ENCODE results near the gene DUOX2.
"Not testable (repeated sequence)": the region's sequence is repeated elsewhere in the genome, so short reads cannot be mapped to it uniquely, and the experiment has no call there.

The DUOX2 gene

DNA sequence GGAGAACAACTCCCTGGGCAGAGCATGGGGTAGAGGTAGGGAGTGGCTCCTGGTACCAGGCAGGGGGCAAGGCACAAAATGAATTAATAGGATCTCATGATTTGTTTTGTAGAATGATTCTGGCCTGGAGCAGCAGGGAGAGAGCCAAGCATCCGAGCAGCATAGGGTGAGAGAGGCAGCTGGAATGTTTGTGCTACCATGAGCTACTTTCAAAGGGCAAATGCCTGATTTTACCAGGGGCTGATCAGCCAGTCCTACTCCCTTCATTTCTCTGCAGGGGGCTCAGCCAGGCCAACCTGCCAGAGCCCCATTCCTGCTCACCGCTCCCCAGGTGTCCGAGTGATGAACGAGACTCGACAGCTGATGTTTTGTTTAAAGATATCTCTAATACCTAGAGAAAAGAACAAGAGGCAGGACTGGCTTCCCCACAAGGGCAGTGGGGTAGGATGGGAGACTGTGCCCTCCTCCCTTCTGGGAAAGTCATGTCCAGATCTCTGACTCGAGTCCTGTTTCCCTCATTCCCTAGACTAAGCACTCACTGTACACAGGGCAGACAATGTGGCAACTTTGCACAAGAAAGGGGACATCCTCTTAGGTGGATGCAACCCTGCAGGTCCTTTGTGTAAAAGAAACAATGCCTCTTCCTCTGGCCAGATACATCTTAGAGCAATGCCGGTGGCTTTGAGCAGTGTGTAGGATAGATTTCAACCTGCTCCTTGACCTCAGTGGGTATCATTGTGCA is 12.9 kb downstream of the DUOX2 start:
- DNase-seq (ENCODE audit: low read depth): no peak

DNA sequence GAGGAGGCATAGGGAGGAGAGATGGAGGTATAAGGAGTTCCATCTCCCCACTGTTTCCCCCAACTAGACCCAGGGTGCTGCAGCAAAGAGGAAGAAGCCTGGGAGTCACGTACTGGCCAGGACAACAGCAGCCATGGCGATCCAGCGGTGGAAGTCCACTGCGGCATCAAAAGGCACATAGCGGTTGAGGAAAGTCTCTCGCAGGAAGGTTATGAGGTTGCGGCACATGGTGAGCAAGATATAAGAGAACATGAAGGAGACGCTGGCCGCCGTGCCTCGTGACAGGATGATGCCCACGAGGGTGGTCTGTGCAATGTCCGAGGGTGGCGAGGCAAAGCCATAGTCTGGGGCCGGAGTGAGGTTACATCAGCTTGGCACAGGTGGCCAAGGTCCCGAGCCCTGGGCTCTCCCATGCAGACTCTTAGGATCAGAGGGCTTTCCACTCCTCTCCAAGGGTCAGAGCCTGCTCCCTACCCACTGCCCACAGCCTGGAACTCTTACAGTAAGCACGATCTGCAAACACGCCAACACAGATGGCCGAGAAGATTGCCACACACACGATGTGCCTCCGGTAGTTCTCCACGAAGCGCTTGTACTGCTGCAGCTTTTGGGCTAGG is 14.3 kb downstream of the DUOX2 start:
- DNase-seq (ENCODE audit: low read depth): no peak

- no peak for DNase-seq (ENCODE audit: low read depth)
Measured at GRCh38 chr15:45097466-45097865, 16.5 kb downstream of the DUOX2 start.

GRCh38 chr15:45095661-45096060 is 18.3 kb downstream of the DUOX2 start:
- DNase-seq (ENCODE audit: low read depth): no peak

- DNase-seq (ENCODE audit: low read depth): no peak
Measured at GRCh38 chr15:45094358-45094730, 19.6 kb downstream of the DUOX2 start.

DNA sequence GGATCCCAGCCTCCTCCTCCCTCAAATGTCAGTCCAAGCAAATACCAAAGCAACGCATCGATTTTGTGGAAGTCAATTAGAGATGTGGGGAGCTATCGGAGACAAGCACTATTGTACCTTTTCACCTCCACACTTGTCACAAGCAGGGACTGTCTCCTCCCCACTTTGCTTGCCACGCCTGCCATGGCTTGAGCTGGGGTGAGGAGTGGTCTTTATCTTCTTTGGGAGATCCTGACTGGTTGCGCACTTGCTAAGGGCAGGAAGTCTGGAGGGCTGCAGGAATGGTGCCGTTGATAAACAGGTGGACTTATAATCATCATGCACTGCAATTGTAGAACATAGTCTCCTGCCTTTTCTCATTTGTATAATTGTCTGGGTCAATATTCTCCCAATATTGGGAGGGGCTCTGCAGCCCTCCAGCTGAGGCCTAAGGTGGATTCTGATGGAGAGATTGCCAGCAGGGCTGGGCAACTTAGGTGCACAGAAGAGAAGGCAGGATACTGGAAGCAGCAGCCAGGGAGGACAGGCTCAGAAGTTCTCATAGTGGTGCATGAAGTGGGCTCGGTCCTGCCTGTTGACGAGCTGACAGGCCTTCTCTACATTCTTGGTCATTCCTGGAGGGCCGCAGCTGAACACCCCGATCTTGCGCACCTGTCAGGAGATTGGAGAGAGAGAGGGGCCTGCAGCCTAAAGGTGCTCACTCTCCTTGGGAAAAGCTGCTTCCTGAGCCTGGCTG is 20.2 kb downstream of the DUOX2 start:
- no peak for DNase-seq (ENCODE audit: low read depth)

- no peak for DNase-seq (ENCODE audit: low read depth)
Measured at GRCh38 chr15:45093013-45093412, 21.0 kb downstream of the DUOX2 start.

DNA sequence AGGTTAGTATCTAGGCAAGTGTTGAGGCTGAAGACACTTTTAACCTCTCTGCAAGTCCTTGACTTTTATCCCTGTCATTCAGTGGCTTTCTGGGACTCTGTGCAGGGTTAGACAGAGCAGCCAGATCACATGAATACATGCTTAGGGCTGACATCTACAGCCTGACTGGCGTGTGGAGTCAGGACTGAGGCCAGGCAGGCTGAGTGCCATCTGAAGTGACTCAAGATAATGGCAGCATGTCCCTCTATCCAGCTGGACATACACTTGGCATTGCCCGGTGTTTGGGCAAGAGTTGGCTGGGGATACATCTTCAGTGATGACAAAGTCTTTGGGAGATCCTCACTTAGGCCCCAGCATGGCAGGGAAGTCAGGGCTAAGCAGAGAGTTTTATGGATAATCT is 22.4 kb downstream of the DUOX2 start:
- DNase-seq (ENCODE audit: low read depth): no peak

- DNase-seq (ENCODE audit: low read depth): no peak
Measured at GRCh38 chr15:45091161-45091560, 22.8 kb downstream of the DUOX2 start.

GRCh38 chr15:45089712-45090373 is 24.1 kb downstream of the DUOX2 start:
- no peak for DNase-seq (ENCODE audit: low read depth)

- DNase-seq (ENCODE audit: low read depth): no peak
Measured at GRCh38 chr15:45088801-45089711, 24.9 kb downstream of the DUOX2 start.

GRCh38 chr15:45087513-45087912 is 26.5 kb downstream of the DUOX2 start:
- no peak for DNase-seq (ENCODE audit: low read depth)

DNA sequence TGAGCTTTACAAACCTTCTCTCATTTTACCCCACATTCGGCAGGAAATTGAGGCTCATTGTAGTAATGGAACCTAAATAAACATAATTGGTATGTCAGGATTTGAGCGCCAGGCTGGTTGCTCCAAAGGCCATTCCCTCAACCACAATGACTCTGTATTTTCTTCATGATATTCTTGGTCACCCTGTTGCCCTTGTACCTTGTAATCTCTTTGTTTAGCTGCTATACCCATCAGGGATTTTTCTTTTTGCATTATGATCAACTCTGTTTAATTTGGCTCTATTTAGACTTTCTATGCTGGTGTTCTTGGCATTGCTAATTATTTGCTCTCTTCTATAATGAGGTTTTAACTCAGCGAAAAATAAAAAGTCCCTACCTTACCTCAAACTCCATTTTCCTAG is 29.8 kb downstream of the DUOX2 start:
- DNase-seq (ENCODE audit: low read depth): no peak

GRCh38 chr15:45083223-45083622 is 30.7 kb downstream of the DUOX2 start:
- no peak for DNase-seq (ENCODE audit: low read depth)

- DNase-seq (ENCODE audit: low read depth): not testable (repeated sequence)
Measured at GRCh38 chr15:45082412-45082811, 31.6 kb downstream of the DUOX2 start.

GRCh38 chr15:45080593-45080992 is 33.4 kb downstream of the DUOX2 start:
- not testable (repeated sequence) for DNase-seq (ENCODE audit: low read depth)

- not testable (repeated sequence) for DNase-seq (ENCODE audit: low read depth)
Measured at GRCh38 chr15:45079628-45080246, 34.2 kb downstream of the DUOX2 start.

DNA sequence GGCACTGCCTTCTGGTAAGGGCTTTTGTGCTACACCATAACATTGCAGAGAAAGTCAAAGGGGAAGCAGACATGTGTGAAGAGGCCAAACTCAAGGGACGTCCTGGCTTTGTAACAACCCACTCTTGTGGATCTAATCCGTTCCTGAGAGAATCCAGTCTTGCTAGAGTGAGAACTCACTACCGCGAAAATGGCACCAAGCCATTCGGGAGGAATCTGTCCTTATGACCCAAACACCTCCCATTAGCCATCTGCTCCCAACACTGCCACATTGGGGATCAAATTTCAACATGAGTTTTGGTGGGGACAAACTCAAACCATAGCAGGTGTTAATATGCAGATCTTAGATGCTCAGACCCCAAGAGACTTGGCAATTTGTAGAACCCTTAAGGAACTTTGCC is 34.8 kb downstream of the DUOX2 start:
- not testable (repeated sequence) for DNase-seq (ENCODE audit: low read depth)

GRCh38 chr15:45077391-45077790 is 36.6 kb downstream of the DUOX2 start:
- DNase-seq (ENCODE audit: low read depth): not testable (repeated sequence)

GRCh38 chr15:45075440-45076320 is 38.3 kb downstream of the DUOX2 start:
- not testable (repeated sequence) for DNase-seq (ENCODE audit: low read depth)
